ENCODE results near the gene PRICKLE4.

GRCh38 chr6:41759905-41760579 is 20.5 kb upstream of the PRICKLE4 start:
- no peak for TF ChIP-seq CTCF (tag by site-specific recombination; IDR thresholded peaks at IDR 0.05)
- no peak for TF ChIP-seq ZNF133 (tag by site-specific recombination; IDR thresholded peaks at IDR 0.05)
- no peak for TF ChIP-seq ZFP37 (tag by site-specific recombination; IDR thresholded peaks at IDR 0.05)
- no peak for TF ChIP-seq ZNF274 (IDR thresholded peaks at IDR 0.05; ENCODE audit: low read length)
- no peak for TF ChIP-seq ZNF274 (tag by site-specific recombination; IDR thresholded peaks at IDR 0.05; ENCODE audit: borderline replicate concordance)
- TF ChIP-seq, protein P1, sequence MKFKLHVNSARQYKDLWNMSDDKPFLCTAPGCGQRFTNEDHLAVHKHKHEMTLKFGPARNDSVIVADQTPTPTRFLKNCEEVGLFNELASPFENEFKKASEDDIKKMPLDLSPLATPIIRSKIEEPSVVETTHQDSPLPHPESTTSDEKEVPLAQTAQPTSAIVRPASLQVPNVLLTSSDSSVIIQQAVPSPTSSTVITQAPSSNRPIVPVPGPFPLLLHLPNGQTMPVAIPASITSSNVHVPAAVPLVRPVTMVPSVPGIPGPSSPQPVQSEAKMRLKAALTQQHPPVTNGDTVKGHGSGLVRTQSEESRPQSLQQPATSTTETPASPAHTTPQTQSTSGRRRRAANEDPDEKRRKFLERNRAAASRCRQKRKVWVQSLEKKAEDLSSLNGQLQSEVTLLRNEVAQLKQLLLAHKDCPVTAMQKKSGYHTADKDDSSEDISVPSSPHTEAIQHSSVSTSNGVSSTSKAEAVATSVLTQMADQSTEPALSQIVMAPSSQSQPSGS (tag by site-specific recombination; IDR thresholded peaks at IDR 0.05; ENCODE audit: low read depth): no peak
- TF ChIP-seq KLF7 (tag by site-specific recombination; IDR thresholded peaks at IDR 0.05; ENCODE audit: borderline replicate concordance): no peak
